ENCODE data around the gene SLC35A2.
"Not testable (repeated sequence)": the region's sequence is repeated elsewhere in the genome, so short reads cannot be mapped to it uniquely, and the experiment has no call there.

The SLC35A2 gene

DNA sequence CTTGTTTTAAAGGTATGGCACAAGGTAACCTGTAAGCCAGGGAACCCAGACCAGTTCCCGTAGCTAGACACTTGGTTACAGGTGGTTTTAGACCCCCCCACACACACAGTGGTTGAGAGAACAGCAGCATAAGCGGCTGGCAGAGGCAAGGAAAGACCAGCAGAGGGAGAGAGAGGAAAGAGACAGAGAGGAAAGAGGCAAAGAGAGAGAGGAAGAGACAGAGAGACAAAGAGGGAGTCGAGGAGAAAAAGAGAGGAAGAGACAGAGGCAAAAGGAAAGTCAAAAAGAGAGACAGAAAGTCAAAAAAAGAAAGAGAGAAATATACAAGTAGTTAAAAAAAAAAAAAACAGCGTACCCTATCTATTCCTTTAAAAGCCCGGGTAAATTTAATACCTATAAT lies 56.5 kb downstream of the SLC35A2 start:
- Histone ChIP-seq H3K9ac (ENCODE audit: low read length) (no peak overlapping the region), H3K79me2 (ENCODE audit: insufficient read depth, low read length) (no peaks in the 10 kb centered on the region), H3K4me1 (ENCODE audit: insufficient read depth, low read length, severe bottlenecking) (no peaks in the 10 kb centered on the region), H3K4me2 (ENCODE audit: low read length) (no peak overlapping the region), H3K9me2 (ENCODE audit: low read depth, low read length) (no peaks in the 10 kb centered on the region), H3F3A (ENCODE audit: insufficient read depth, low read length) (no peaks in the 10 kb centered on the region), H3K36me3 (ENCODE audit: insufficient read depth, low read length) (no peaks in the 10 kb centered on the region), H3K27me3 (ENCODE audit: insufficient read depth, low read length) (no peaks in the 10 kb centered on the region), H3K4me3 (ENCODE audit: low read depth, low read length, poor library complexity, severe bottlenecking) (no peak overlapping the region), H3K9me3 (ENCODE audit: low read length) (no peaks in the 10 kb centered on the region), H2AFZ (ENCODE audit: low read length) (no peak overlapping the region), H4K20me1 (ENCODE audit: insufficient read depth, low read length) (no peaks in the 10 kb centered on the region), H3K27ac (ENCODE audit: low read depth, low read length, poor library complexity, severe bottlenecking) (no peak overlapping the region)
- no peak for TF ChIP-seq EZH2 (IDR thresholded peaks at IDR 0.05; ENCODE audit: borderline replicate concordance, low read length)
- TF ChIP-seq, protein P1, sequence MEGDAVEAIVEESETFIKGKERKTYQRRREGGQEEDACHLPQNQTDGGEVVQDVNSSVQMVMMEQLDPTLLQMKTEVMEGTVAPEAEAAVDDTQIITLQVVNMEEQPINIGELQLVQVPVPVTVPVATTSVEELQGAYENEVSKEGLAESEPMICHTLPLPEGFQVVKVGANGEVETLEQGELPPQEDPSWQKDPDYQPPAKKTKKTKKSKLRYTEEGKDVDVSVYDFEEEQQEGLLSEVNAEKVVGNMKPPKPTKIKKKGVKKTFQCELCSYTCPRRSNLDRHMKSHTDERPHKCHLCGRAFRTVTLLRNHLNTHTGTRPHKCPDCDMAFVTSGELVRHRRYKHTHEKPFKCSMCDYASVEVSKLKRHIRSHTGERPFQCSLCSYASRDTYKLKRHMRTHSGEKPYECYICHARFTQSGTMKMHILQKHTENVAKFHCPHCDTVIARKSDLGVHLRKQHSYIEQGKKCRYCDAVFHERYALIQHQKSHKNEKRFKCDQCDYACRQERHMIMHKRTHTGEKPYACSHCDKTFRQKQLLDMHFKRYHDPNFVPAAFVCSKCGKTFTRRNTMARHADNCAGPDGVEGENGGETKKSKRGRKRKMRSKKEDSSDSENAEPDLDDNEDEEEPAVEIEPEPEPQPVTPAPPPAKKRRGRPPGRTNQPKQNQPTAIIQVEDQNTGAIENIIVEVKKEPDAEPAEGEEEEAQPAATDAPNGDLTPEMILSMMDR (IDR thresholded peaks at IDR 0.05; ENCODE audit: low read length): peak; percentile 32; the same call in 1 of the 2 replicates

DNA sequence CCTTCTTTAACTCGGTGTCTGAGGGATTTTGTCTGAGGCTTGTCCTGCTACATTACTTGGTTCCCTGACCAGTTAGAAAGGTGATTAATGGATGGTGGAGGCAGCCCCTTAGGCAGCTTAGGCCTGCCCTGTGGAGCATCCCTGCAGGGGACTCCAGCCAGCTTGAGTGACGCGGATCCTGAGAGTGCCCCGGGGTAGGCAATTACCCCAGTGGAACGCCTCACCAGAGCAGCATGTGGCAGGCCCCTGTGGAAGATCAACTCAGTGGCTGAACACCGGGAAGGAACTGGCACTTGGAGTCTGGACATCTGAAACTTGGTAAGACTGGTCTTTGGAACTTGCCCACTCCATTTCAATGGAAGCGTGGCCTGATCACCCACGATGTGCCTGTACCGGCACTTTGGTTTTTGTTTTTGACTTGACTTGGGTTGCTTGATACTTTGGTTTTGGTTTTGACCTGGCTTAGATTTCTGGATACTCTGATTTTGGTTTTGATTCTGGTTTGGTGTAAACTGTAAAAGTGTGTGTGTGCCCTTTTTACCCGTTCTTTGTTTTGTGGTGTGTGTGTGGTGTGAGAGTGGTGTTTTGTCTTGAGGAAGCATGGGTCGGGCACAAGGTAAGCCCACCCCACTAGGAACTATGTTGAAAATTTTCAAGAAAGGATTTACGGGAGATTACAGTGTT lies 57.2 kb downstream of the SLC35A2 start:
- H3K9me3 ChIP-seq (ENCODE audit: low read length): not testable (repeated sequence)

DNA sequence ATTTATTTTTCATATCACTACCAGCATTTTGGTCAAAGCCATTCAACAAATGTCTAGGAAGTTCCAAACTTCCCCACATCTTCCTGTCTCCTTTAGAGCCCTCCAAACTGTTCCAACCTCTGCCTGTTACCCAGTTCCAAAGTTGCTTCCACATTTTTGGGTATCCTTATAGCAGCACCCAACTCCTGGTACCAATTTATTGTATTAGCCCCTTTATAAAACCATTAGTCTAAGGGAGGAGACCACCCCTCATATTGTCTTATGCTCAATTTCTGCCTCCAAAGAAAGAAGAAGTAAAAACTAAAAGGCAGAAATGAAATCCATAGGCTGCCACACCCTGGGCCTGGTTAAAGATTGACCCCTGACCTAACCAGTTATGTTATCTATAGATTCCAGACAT lies 58.0 kb downstream of the SLC35A2 start:
- H3K4me3 ChIP-seq (ENCODE audit: low read depth, low read length, poor library complexity, severe bottlenecking); H3K79me2 ChIP-seq (ENCODE audit: insufficient read depth, low read length); H3K36me3 ChIP-seq (ENCODE audit: insufficient read depth, low read length); H3F3A ChIP-seq (ENCODE audit: insufficient read depth, low read length); H3K27ac ChIP-seq (ENCODE audit: low read depth, low read length, poor library complexity, severe bottlenecking); H3K9ac ChIP-seq (ENCODE audit: low read length); H3K4me2 ChIP-seq (ENCODE audit: low read length); H3K4me1 ChIP-seq (ENCODE audit: insufficient read depth, low read length, severe bottlenecking); H4K20me1 ChIP-seq (ENCODE audit: insufficient read depth, low read length); H3K9me2 ChIP-seq (ENCODE audit: low read depth, low read length); H3K9me3 ChIP-seq (ENCODE audit: low read length); H2AFZ ChIP-seq (ENCODE audit: low read length); H3K27me3 ChIP-seq (ENCODE audit: insufficient read depth, low read length): not testable (repeated sequence)

More for the DNA sequence above, 57.2 kb downstream of the SLC35A2 start:
- H3K79me2 ChIP-seq (ENCODE audit: insufficient read depth, low read length); H3K27me3 ChIP-seq (ENCODE audit: insufficient read depth, low read length); H3K4me1 ChIP-seq (ENCODE audit: insufficient read depth, low read length, severe bottlenecking); H3K9me2 ChIP-seq (ENCODE audit: low read depth, low read length); H3K27ac ChIP-seq (ENCODE audit: low read depth, low read length, poor library complexity, severe bottlenecking); H4K20me1 ChIP-seq (ENCODE audit: insufficient read depth, low read length); H2AFZ ChIP-seq (ENCODE audit: low read length); H3F3A ChIP-seq (ENCODE audit: insufficient read depth, low read length); H3K4me2 ChIP-seq (ENCODE audit: low read length); H3K36me3 ChIP-seq (ENCODE audit: insufficient read depth, low read length); H3K4me3 ChIP-seq (ENCODE audit: low read depth, low read length, poor library complexity, severe bottlenecking); H3K9ac ChIP-seq (ENCODE audit: low read length): not testable (repeated sequence)
